ENCODE measurements around the gene CPNE4. TPM values are rescaled to one million over a fixed set of nuclear protein-coding genes. Genes with fewer than 3 reads are reported as not detected.

The CPNE4 gene
- total RNA-seq, 1 experiment from 2014 or later = not detected

DNA sequence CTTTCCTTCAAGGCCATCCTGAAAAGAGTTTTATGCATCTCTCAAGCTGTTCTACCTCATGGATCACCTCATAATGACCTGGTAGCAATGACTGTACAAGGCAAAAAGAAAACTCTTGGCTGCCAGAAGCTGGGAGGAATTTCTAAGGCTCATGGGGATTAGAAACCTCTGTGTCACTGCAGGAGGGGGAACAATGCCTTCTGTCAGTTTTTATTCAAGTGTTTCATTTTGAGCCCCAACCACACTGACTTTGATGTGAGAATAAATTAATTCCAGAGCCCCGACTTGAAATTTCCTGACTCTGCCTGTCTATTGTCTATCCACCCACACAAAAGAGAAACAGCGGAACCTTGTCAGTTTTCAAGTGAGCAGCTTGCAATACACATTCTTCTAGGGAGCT, 473.3 kb downstream of the CPNE4 start:
- Histone ChIP-seq H3K27ac (ENCODE audit: low read length) (no peak overlapping the region), H3K9me3 (ENCODE audit: low read length) (no peaks in the 10 kb centered on the region), H3K27me3 (ENCODE audit: low read length) (no peaks in the 10 kb centered on the region), H3K9ac (ENCODE audit: low read length) (no peak overlapping the region), H3K4me1 (ENCODE audit: low read length) (no peaks in the 10 kb centered on the region), H4K20me1 (ENCODE audit: insufficient read depth, low read depth, low read length) (no peaks in the 10 kb centered on the region), H3K4me3 (ENCODE audit: low read length) (no peak overlapping the region), H3K4me2 (ENCODE audit: low read depth, low read length, poor library complexity, severe bottlenecking) (no peak overlapping the region), H3K36me3 (ENCODE audit: insufficient read depth, low read length) (no peaks in the 10 kb centered on the region), H2AFZ (ENCODE audit: low read length) (no peak overlapping the region), H3K79me2 (ENCODE audit: low read length) (no peaks in the 10 kb centered on the region), H3K9me2 (replicated peaks; ENCODE audit: insufficient read depth, low read length) (no peaks in the 10 kb centered on the region)
- no peak for DNase-seq

- no peak overlapping the region for H3K27ac ChIP-seq (ENCODE audit: low read length)
- no peak overlapping the region for H3K4me3 ChIP-seq (ENCODE audit: low read length)
- no peaks in the 10 kb centered on the region for H3K4me1 ChIP-seq (ENCODE audit: low read length)
- H3K9me2 ChIP-seq (replicated peaks; ENCODE audit: insufficient read depth, low read length) = no peaks in the 10 kb centered on the region
- DNase-seq = no peak
- no peaks in the 10 kb centered on the region for H3K27me3 ChIP-seq (ENCODE audit: low read length)
- H3K9ac ChIP-seq (ENCODE audit: low read length) = no peak overlapping the region
- no peaks in the 10 kb centered on the region for H3K9me3 ChIP-seq (ENCODE audit: low read length)
- H4K20me1 ChIP-seq (ENCODE audit: insufficient read depth, low read depth, low read length) = no peaks in the 10 kb centered on the region
- H2AFZ ChIP-seq (ENCODE audit: low read length) = no peak overlapping the region
- no peaks in the 10 kb centered on the region for H3K36me3 ChIP-seq (ENCODE audit: insufficient read depth, low read length)
- no peak overlapping the region for H3K4me2 ChIP-seq (ENCODE audit: low read depth, low read length, poor library complexity, severe bottlenecking)
- no peaks in the 10 kb centered on the region for H3K79me2 ChIP-seq (ENCODE audit: low read length)
These were observed 474.0 kb downstream of the CPNE4 start for GRCh38 chr3:131560795-131561194.

DNA sequence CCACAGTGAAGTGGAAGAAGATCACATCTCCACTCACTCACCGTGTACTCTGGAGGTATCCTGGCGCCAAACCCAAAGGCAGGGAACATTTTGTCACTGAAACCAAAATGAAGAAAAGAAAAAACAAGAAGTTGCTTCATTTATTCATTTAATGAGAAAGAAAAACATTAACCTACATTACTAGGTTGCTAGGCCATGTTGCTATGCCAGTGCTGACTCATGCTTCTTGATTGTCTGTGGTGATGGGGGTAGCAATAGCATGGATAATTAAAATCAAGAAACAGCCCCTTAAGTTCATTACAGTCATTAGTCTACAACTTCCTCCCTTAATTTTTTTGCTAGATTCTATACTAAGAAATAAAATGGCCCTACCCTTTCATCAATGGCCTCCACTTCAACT, 479.4 kb downstream of the CPNE4 start:
- H3K9me2 ChIP-seq (replicated peaks; ENCODE audit: insufficient read depth, low read length) = no peaks in the 10 kb centered on the region
- no peak overlapping the region for H3K9ac ChIP-seq (ENCODE audit: low read length)
- DNase-seq = no peak
- H3K4me3 ChIP-seq (ENCODE audit: low read length) = no peak overlapping the region
- H3K36me3 ChIP-seq (ENCODE audit: insufficient read depth, low read length) = no peaks in the 10 kb centered on the region
- no peak overlapping the region for H3K27ac ChIP-seq (ENCODE audit: low read length)
- H3K27me3 ChIP-seq (ENCODE audit: low read length) = no peaks in the 10 kb centered on the region
- H3K79me2 ChIP-seq (ENCODE audit: low read length) = no peaks in the 10 kb centered on the region
- no peak overlapping the region for H3K4me2 ChIP-seq (ENCODE audit: low read depth, low read length, poor library complexity, severe bottlenecking)
- H3K9me3 ChIP-seq (ENCODE audit: low read length) = no peaks in the 10 kb centered on the region
- H2AFZ ChIP-seq (ENCODE audit: low read length) = no peak overlapping the region
- no peaks in the 10 kb centered on the region for H3K4me1 ChIP-seq (ENCODE audit: low read length)
- H4K20me1 ChIP-seq (ENCODE audit: insufficient read depth, low read depth, low read length) = no peaks in the 10 kb centered on the region

- DNase-seq = no peak
- H3K4me2 ChIP-seq (ENCODE audit: low read depth, low read length, poor library complexity, severe bottlenecking) = no peak overlapping the region
- H3K27ac ChIP-seq (ENCODE audit: low read length) = no peak overlapping the region
These were observed 481.1 kb downstream of the CPNE4 start for GRCh38 chr3:131553495-131554247.

GRCh38 chr3:131551761-131552160, 483.1 kb downstream of the CPNE4 start:
- no peak overlapping the region for H3K4me2 ChIP-seq (ENCODE audit: low read depth, low read length, poor library complexity, severe bottlenecking)
- H3K4me3 ChIP-seq (ENCODE audit: low read length) = no peak overlapping the region

More at GRCh38 chr3:131553495-131554247, 481.1 kb downstream of the CPNE4 start:
- Histone ChIP-seq H3K9ac (ENCODE audit: low read length) (no peak overlapping the region), H3K9me2 (replicated peaks; ENCODE audit: insufficient read depth, low read length) (no peaks in the 10 kb centered on the region), H3K4me1 (ENCODE audit: low read length) (no peaks in the 10 kb centered on the region), H4K20me1 (ENCODE audit: insufficient read depth, low read depth, low read length) (no peaks in the 10 kb centered on the region), H2AFZ (ENCODE audit: low read length) (no peak overlapping the region), H3K36me3 (ENCODE audit: insufficient read depth, low read length) (no peaks in the 10 kb centered on the region), H3K4me3 (ENCODE audit: low read length) (no peak overlapping the region), H3K27me3 (ENCODE audit: low read length) (no peaks in the 10 kb centered on the region), H3K79me2 (ENCODE audit: low read length) (no peaks in the 10 kb centered on the region), H3K9me3 (ENCODE audit: low read length) (no peaks in the 10 kb centered on the region)

GRCh38 chr3:131550562-131551465, 484.0 kb downstream of the CPNE4 start:
- no peak overlapping the region for H3K9ac ChIP-seq (ENCODE audit: low read length)
- DNase-seq = no peak
- H2AFZ ChIP-seq (ENCODE audit: low read length) = no peak overlapping the region
- H3K9me3 ChIP-seq (ENCODE audit: low read length) = no peaks in the 10 kb centered on the region
- H3K4me1 ChIP-seq (ENCODE audit: low read length) = no peaks in the 10 kb centered on the region
- H3K9me2 ChIP-seq (replicated peaks; ENCODE audit: insufficient read depth, low read length) = no peaks in the 10 kb centered on the region
- no peak overlapping the region for H3K27ac ChIP-seq (ENCODE audit: low read length)
- H3K79me2 ChIP-seq (ENCODE audit: low read length) = no peaks in the 10 kb centered on the region
- H3K4me2 ChIP-seq (ENCODE audit: low read depth, low read length, poor library complexity, severe bottlenecking) = no peak overlapping the region
- no peaks in the 10 kb centered on the region for H3K27me3 ChIP-seq (ENCODE audit: low read length)
- no peak overlapping the region for H3K4me3 ChIP-seq (ENCODE audit: low read length)
- H4K20me1 ChIP-seq (ENCODE audit: insufficient read depth, low read depth, low read length) = no peaks in the 10 kb centered on the region
- no peaks in the 10 kb centered on the region for H3K36me3 ChIP-seq (ENCODE audit: insufficient read depth, low read length)

More at GRCh38 chr3:131551761-131552160, 483.1 kb downstream of the CPNE4 start:
- Histone ChIP-seq H4K20me1 (ENCODE audit: insufficient read depth, low read depth, low read length) (no peaks in the 10 kb centered on the region), H3K9me2 (replicated peaks; ENCODE audit: insufficient read depth, low read length) (no peaks in the 10 kb centered on the region), H2AFZ (ENCODE audit: low read length) (no peak overlapping the region), H3K27me3 (ENCODE audit: low read length) (no peaks in the 10 kb centered on the region), H3K9me3 (ENCODE audit: low read length) (no peaks in the 10 kb centered on the region), H3K4me1 (ENCODE audit: low read length) (no peaks in the 10 kb centered on the region), H3K9ac (ENCODE audit: low read length) (no peak overlapping the region), H3K36me3 (ENCODE audit: insufficient read depth, low read length) (no peaks in the 10 kb centered on the region), H3K79me2 (ENCODE audit: low read length) (no peaks in the 10 kb centered on the region), H3K27ac (ENCODE audit: low read length) (no peak overlapping the region)
- DNase-seq = no peak

GRCh38 chr3:131549340-131549739, 485.5 kb downstream of the CPNE4 start:
- peak; percentile 70 for DNase-seq
- Histone ChIP-seq H3K4me2 (ENCODE audit: low read depth, low read length, poor library complexity, severe bottlenecking) (no peak overlapping the region), H3K36me3 (ENCODE audit: insufficient read depth, low read length) (no peaks in the 10 kb centered on the region), H3K79me2 (ENCODE audit: low read length) (no peaks in the 10 kb centered on the region), H3K27me3 (ENCODE audit: low read length) (no peaks in the 10 kb centered on the region), H3K9ac (ENCODE audit: low read length) (no peak overlapping the region), H3K9me2 (replicated peaks; ENCODE audit: insufficient read depth, low read length) (no peaks in the 10 kb centered on the region), H3K4me1 (ENCODE audit: low read length) (no peaks in the 10 kb centered on the region), H3K4me3 (ENCODE audit: low read length) (no peak overlapping the region), H3K9me3 (ENCODE audit: low read length) (no peaks in the 10 kb centered on the region), H3K27ac (ENCODE audit: low read length) (no peak overlapping the region), H2AFZ (ENCODE audit: low read length) (no peak overlapping the region), H4K20me1 (ENCODE audit: insufficient read depth, low read depth, low read length) (no peaks in the 10 kb centered on the region)

- Histone ChIP-seq H2AFZ (ENCODE audit: low read length) (no peak overlapping the region), H3K9me3 (ENCODE audit: low read length) (no peaks in the 10 kb centered on the region), H3K79me2 (ENCODE audit: low read length) (no peaks in the 10 kb centered on the region), H3K36me3 (ENCODE audit: insufficient read depth, low read length) (no peaks in the 10 kb centered on the region), H3K4me3 (ENCODE audit: low read length) (no peak overlapping the region), H3K27me3 (ENCODE audit: low read length) (no peaks in the 10 kb centered on the region), H4K20me1 (ENCODE audit: insufficient read depth, low read depth, low read length) (no peaks in the 10 kb centered on the region), H3K4me2 (ENCODE audit: low read depth, low read length, poor library complexity, severe bottlenecking) (no peak overlapping the region), H3K27ac (ENCODE audit: low read length) (no peak overlapping the region), H3K9ac (ENCODE audit: low read length) (no peak overlapping the region), H3K4me1 (ENCODE audit: low read length) (no peaks in the 10 kb centered on the region), H3K9me2 (replicated peaks; ENCODE audit: insufficient read depth, low read length) (no peaks in the 10 kb centered on the region)
- no peak for DNase-seq
These were observed 487.2 kb downstream of the CPNE4 start for GRCh38 chr3:131547585-131547984.
